PC-9 (cell line): ENCODE results near the gene IL17RA. TPM values are rescaled to one million over a fixed set of nuclear protein-coding genes. Genes with fewer than 3 reads are reported as not detected.

Source experiments
- BruUV-seq: library from RNA; stranded (reverse); fragments of 400-500 nt; replicated peaks from 2 replicates; lab custom pipeline; 2021; lab: Mats Ljungman, UMichigan
- CTCF ChIA-PET: fragments of 300-600 bp; sonication (Branson Sonifier 250); formaldehyde crosslinking; loops from one replicate; lab custom pipeline; 2022; ENCODE audit warnings: antibody characterized with exemption; lab: Charles Lee
- POLR2A ChIA-PET: fragments of 300-600 bp; sonication (Branson Sonifier 250); formaldehyde crosslinking; loops from one replicate; lab custom pipeline; 2022; ENCODE audit warnings: antibody characterized with exemption; ENCODE audit not compliant: unreplicated experiment; lab: Charles Lee
- DNase-seq, 2 experiments: peaks; one replicate each; pipeline versions ENCODE4 v3.0.0 to v3.0.0-alpha.2; 2015 to 2022; ENCODE audit warnings: mixed read lengths in 1 of 2
- H2AFZ ChIP-seq: fragments of 200-600 bp; sonication (generic); 2 replicates; pipeline ENCODE4 v1.8.1; 2017; ENCODE audit warnings: antibody characterized with exemption
- H3F3A ChIP-seq: fragments of 200-600 bp; sonication (generic); 2 replicates; pipeline ENCODE4 v1.8.1; 2017; ENCODE audit warnings: antibody characterized with exemption, mild to moderate bottlenecking, low read depth; ENCODE audit not compliant: insufficient read depth
- H3K27ac ChIP-seq: fragments of 200-600 bp; sonication (generic); 2 replicates; pipeline ENCODE4 v1.6.1; 2016; ENCODE audit warnings: mixed run types
- H3K27me3 ChIP-seq: fragments of 200-600 bp; sonication (generic); 2 replicates; pipeline ENCODE4 v1.6.1; 2016; ENCODE audit warnings: low read depth, mixed run types; ENCODE audit not compliant: insufficient read depth
- H3K36me3 ChIP-seq: fragments of 200-600 bp; sonication (generic); 2 replicates; pipeline ENCODE4 v1.6.1; 2016; ENCODE audit warnings: low read depth, mixed run types
- H3K4me1 ChIP-seq: fragments of 200-600 bp; sonication (generic); replicated peaks from 2 replicates; pipeline ENCODE4 v1.6.1; 2016; ENCODE audit warnings: mixed run types; ENCODE audit not compliant: insufficient read depth
- H3K4me2 ChIP-seq: fragments of 200-600 bp; sonication (generic); 2 replicates; pipeline ENCODE4 v1.6.1; 2017; ENCODE audit warnings: mixed run types
- H3K4me3 ChIP-seq: fragments of 200-600 bp; sonication (generic); 2 replicates; pipeline ENCODE4 v1.6.1; 2016; ENCODE audit warnings: mixed run types
- H3K79me2 ChIP-seq: fragments of 200-600 bp; sonication (generic); 2 replicates; pipeline ENCODE4 v1.6.1; 2017; ENCODE audit warnings: low read depth, mixed run types
- H3K9me2 ChIP-seq: fragments of 200-600 bp; sonication (generic); 2 replicates; pipeline ENCODE4 v1.8.1; 2017; ENCODE audit warnings: mild to moderate bottlenecking; ENCODE audit not compliant: insufficient read depth
- H3K9me3 ChIP-seq: fragments of 200-600 bp; sonication (generic); 2 replicates; pipeline ENCODE4 v1.8.1; 2016; ENCODE audit warnings: low read depth; ENCODE audit not compliant: insufficient read depth
- H4K20me1 ChIP-seq: fragments of 200-600 bp; sonication (generic); 2 replicates; pipeline ENCODE4 v1.8.1; 2017; ENCODE audit not compliant: insufficient read depth
- EZH2 ChIP-seq: fragments of 200-600 bp; sonication (generic); IDR thresholded peaks from 2 replicates; pipeline ENCODE4 v1.8.0; 2017; ENCODE audit warnings: antibody characterized with exemption, low read depth
- intact Hi-C: fragments of 100-400 bp; cut with micrococcal nuclease; formaldehyde crosslinking; loops from one replicate; pipeline ENCODE4 v1.10.0; 2022; ENCODE audit not compliant: unreplicated experiment
- total RNA-seq: library from RNA; stranded (reverse); gene quantifications from 2 replicates; pipeline ENCODE4 v1.2.3, GENCODE V29; 2021
- TF ChIP-seq, protein P1 (sequence below): fragments of 200-600 bp; sonication (generic); conservative IDR thresholded peaks from 2 replicates; pipeline ENCODE4 v1.6.1; 2017; ENCODE audit warnings: mixed run types, antibody characterized with exemption, mild to moderate bottlenecking, moderate library complexity

Gene IL17RA
- total RNA-seq, 1 experiment from 2014 or later, result 8.2 TPM

DNA sequence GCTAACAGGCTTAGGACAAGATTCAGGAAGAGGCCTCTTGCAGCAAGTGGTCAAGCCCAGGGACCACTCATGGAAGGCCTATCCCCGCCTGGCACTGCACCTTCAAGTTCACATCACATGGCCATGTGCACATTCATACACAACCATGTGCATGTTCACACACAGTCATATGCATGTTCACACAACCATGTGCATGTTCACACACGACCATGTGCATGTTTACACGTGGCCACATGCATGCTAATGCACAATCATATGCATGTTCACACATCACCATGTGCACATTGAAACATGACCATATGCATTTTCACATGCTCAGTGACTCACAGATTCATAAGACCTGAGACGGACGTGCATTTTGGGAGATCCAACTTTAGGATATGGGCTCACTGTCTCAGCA, 28.7 kb upstream of the IL17RA start:
- Histone ChIP-seq H3F3A (no peaks in the 10 kb centered on the region), H3K4me1 (no peaks in the 10 kb centered on the region), H2AFZ (no peak overlapping the region), H3K79me2 (no peaks in the 10 kb centered on the region), H3K4me2 (no peak overlapping the region), H3K9me2 (no peaks in the 10 kb centered on the region), H3K4me3 (no peak overlapping the region), H3K27ac (no peak overlapping the region), H3K9me3 (no peaks in the 10 kb centered on the region), H3K36me3 (no peaks in the 10 kb centered on the region), H4K20me1 (no peaks in the 10 kb centered on the region), H3K27me3 (peaks cover 18% of the 10 kb centered on the region)
- CTCF ChIA-PET, result no interaction called here
- DNase-seq, result no peak
- intact Hi-C loops, result no loop called here
- BruUV-seq, result no TSS peak
- POLR2A ChIA-PET, result no interaction called here
- TF ChIP-seq, protein P1, sequence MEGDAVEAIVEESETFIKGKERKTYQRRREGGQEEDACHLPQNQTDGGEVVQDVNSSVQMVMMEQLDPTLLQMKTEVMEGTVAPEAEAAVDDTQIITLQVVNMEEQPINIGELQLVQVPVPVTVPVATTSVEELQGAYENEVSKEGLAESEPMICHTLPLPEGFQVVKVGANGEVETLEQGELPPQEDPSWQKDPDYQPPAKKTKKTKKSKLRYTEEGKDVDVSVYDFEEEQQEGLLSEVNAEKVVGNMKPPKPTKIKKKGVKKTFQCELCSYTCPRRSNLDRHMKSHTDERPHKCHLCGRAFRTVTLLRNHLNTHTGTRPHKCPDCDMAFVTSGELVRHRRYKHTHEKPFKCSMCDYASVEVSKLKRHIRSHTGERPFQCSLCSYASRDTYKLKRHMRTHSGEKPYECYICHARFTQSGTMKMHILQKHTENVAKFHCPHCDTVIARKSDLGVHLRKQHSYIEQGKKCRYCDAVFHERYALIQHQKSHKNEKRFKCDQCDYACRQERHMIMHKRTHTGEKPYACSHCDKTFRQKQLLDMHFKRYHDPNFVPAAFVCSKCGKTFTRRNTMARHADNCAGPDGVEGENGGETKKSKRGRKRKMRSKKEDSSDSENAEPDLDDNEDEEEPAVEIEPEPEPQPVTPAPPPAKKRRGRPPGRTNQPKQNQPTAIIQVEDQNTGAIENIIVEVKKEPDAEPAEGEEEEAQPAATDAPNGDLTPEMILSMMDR, result no peak
- no peak for TF ChIP-seq EZH2

DNA sequence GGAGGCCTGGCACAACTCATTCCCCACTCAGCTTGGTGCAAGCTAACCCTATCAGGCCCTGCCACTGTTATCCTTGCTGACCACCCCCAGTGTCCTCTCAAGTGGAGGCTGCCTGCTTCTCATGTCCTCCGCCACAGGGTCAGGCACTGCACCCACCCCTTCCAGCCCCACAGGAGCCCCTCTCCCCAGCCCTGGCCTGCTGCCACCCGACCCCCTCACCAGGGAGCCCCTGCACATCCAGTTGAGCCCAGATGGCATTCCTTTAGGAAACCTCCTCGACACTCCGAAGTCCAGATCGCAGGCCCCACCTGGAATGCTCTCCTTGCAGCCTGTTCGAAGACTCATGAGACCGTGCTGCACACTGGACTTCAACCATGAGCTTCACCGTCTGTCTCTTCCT, 28.0 kb upstream of the IL17RA start:
- no peak for DNase-seq
- no peaks in the 10 kb centered on the region for H3K36me3 ChIP-seq
- H2AFZ ChIP-seq, result no peak overlapping the region
- intact Hi-C loops, result no loop called here
- no peaks in the 10 kb centered on the region for H3K9me2 ChIP-seq
- H3K27me3 ChIP-seq, result peaks cover 25% of the 10 kb centered on the region
- H3K79me2 ChIP-seq, result no peaks in the 10 kb centered on the region
- H3K4me1 ChIP-seq, result no peaks in the 10 kb centered on the region
- no peaks in the 10 kb centered on the region for H4K20me1 ChIP-seq
- no peak overlapping the region for H3K4me2 ChIP-seq
- CTCF ChIA-PET, result no interaction called here
- H3K9me3 ChIP-seq, result no peaks in the 10 kb centered on the region
- POLR2A ChIA-PET, result no interaction called here
- no peaks in the 10 kb centered on the region for H3F3A ChIP-seq
- no peak overlapping the region for H3K4me3 ChIP-seq
- H3K27ac ChIP-seq, result no peak overlapping the region
- BruUV-seq, result no TSS peak
- no peak for TF ChIP-seq EZH2
- TF ChIP-seq, protein P1, result no peak

DNA sequence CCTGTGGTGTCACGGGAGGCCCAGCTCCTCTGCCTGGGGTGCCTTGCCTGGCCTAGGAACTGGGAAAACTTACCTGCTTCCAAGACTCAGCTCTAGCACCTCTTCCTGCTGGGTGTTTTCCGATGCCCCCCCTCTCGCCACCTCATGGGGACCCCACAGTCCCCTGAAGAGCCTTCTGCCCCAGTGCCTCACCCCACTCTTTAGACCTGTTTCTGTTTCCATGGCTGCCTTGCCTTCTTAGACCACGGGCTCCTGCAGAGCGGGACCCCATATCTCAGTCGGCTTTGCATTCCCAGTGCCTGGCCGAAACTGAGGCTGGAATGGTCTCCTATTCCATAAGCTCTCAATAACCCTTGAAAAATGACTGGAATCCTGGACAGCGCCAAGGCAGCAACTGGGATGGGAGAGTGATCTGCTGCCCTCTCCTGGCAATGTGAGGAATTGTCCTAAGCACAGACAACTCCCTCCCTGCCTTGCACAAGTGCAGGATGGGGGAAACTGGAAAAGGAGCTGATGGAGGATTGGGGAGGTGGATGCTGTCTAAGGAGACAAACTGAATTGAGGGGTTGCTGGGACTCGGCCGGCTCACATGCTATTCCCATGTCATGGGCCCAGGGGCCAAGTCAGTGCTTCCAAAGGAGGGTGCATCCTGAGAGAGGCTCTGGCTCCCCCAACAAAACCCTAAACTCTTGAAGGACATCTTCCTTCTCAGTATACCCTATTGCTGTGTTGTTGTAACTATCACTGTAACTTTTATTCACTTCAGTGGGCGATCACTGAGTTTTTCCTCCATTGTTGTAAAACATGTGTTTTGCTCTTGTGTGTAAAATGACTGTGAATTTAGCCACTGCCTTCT, 26.6 kb upstream of the IL17RA start:
- Histone ChIP-seq H3K27ac (no peak overlapping the region), H3K4me1 (no peaks in the 10 kb centered on the region), H3K27me3 (peaks cover 37% of the 10 kb centered on the region), H3F3A (no peaks in the 10 kb centered on the region), H3K4me2 (no peak overlapping the region), H3K9me2 (no peaks in the 10 kb centered on the region), H3K4me3 (no peak overlapping the region), H3K36me3 (no peaks in the 10 kb centered on the region), H3K79me2 (no peaks in the 10 kb centered on the region), H2AFZ (no peak overlapping the region), H3K9me3 (no peaks in the 10 kb centered on the region), H4K20me1 (no peaks in the 10 kb centered on the region)
- intact Hi-C loops, result loop anchor here (2.0 kb wide), 1 partner anchor 141 kb away; no protein-coding TSS in a partner anchor
- TF ChIP-seq, protein P1, result peak; percentile 85
- TF ChIP-seq EZH2, result no peak
- ChIA-PET CTCF (interaction anchor here (0.6 kb wide), 3 partner anchors 146 to 438 kb away, joined by 3 to 7 read pairs (median 3); no protein-coding TSS in a partner anchor), POLR2A (no interaction called here)
- peak in 1 of 2 experiments; percentile 35 for DNase-seq
- no TSS peak for BruUV-seq
